ENCODE data around the gene TRIM40.

Gene TRIM40

DNA sequence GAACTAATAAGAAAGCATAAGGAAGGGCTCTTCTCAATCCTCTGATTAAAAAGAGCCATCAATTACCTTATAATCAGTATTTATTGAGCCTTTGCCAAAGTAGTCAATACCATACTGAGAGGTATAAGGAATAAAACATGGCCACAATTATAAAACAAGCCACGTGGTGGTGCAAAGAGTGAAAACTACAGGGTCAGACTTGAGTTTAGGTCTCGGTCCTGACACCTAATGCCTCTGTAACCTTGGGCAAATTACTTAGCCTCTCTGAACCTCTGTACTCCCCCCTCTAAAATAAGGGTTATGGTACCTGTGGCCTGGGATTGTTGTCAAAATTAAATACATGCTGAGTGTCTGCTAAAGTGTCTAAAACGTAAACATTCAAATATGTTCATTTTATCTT, 13.3 kb downstream of the TRIM40 start:
- no peak for DNase-seq (ENCODE audit: low spot score)
- TF ChIP-seq, protein P1, sequence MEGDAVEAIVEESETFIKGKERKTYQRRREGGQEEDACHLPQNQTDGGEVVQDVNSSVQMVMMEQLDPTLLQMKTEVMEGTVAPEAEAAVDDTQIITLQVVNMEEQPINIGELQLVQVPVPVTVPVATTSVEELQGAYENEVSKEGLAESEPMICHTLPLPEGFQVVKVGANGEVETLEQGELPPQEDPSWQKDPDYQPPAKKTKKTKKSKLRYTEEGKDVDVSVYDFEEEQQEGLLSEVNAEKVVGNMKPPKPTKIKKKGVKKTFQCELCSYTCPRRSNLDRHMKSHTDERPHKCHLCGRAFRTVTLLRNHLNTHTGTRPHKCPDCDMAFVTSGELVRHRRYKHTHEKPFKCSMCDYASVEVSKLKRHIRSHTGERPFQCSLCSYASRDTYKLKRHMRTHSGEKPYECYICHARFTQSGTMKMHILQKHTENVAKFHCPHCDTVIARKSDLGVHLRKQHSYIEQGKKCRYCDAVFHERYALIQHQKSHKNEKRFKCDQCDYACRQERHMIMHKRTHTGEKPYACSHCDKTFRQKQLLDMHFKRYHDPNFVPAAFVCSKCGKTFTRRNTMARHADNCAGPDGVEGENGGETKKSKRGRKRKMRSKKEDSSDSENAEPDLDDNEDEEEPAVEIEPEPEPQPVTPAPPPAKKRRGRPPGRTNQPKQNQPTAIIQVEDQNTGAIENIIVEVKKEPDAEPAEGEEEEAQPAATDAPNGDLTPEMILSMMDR (IDR thresholded peaks at IDR 0.05; ENCODE audit: borderline replicate concordance, control extremely low read depth, extremely low read depth, insufficient read depth, missing control alignments) = no peak
- in situ Hi-C loops (cut with MboI; ENCODE audit: low sequenced_read_pairs, unreplicated experiment) = no loop called here

DNA sequence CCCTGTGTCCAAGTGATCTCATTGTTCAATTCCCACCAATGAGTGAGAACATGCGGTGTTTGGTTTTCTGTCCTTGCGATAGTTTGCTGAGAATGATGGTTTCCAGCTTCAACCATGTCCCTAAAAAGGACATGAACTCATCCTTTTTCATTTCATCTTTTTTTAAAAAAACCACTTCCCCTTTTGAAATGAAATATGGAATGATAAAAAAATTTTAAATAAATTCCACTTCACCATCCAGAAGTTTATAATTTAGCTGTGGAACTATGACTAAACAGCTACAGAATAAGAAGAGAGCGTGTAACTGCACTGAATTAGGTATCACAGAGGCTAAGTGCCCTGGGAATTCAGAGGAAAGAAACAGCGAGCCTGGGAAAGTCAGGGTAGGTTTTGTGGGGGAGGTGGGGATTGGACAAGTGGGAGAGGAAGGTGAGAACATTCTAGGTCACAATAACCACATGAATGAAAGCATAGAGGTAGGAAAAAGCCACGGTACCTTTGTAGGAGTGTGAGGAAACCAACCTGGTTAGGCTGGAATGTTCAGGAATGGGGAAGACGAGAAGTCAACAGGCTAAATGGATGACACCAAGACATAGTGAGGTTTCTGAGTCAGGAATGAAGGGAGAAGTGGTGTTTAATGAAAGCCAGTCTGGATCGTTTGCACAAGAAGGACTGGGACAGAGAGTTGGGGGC, 14.1 kb downstream of the TRIM40 start:
- DNase-seq (ENCODE audit: low spot score) = no peak
- in situ Hi-C loops (cut with MboI; ENCODE audit: low sequenced_read_pairs, unreplicated experiment) = no loop called here
- TF ChIP-seq, protein P1 (IDR thresholded peaks at IDR 0.05; ENCODE audit: borderline replicate concordance, control extremely low read depth, extremely low read depth, insufficient read depth, missing control alignments) = no peak

- TF ChIP-seq, protein P1 (IDR thresholded peaks at IDR 0.05; ENCODE audit: borderline replicate concordance, control extremely low read depth, extremely low read depth, insufficient read depth, missing control alignments) = no peak
- no peak for DNase-seq (ENCODE audit: low spot score)
- in situ Hi-C loops (cut with MboI; ENCODE audit: low sequenced_read_pairs, unreplicated experiment) = no loop called here
Observed at GRCh38 chr6:30150671-30151395, 14.9 kb downstream of the TRIM40 start.

- no peak for DNase-seq (ENCODE audit: low spot score)
- in situ Hi-C loops (cut with MboI; ENCODE audit: low sequenced_read_pairs, unreplicated experiment) = no loop called here
- TF ChIP-seq, protein P1 (IDR thresholded peaks at IDR 0.05; ENCODE audit: borderline replicate concordance, control extremely low read depth, extremely low read depth, insufficient read depth, missing control alignments) = no peak
Observed at GRCh38 chr6:30151580-30151979, 15.6 kb downstream of the TRIM40 start.

DNA sequence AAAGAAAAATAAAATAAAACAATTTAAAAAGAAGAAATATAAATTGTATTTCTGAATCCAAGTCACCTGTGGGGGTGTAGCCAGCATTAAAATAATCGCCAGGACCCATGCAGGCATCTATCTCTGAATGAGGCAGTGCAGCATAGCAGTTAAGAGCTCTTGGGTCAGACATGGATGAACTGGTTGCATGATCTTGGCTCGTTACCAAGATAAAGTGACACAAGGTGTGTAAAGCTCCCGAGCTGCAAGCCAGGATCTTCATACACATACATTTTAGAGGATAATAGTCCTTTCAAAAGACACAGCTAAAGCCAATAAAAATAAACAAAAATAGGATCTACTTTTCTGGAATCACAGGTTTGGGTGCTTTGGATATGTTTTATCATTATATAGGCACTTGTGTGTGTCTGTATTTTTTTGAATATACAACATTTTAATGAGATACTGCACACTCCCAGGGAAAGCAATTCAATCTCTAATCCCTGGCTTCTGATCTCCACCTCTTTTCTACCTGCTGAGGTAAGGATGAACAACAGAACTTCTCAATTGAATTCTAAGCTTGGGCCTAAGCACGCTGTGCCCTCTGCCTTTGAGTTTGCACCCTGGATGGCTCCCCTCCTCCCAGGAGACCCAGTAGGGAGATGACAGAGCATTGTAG, 16.2 kb downstream of the TRIM40 start:
- in situ Hi-C loops (cut with MboI; ENCODE audit: low sequenced_read_pairs, unreplicated experiment) = no loop called here
- no peak for DNase-seq (ENCODE audit: low spot score)
- TF ChIP-seq, protein P1 (IDR thresholded peaks at IDR 0.05; ENCODE audit: borderline replicate concordance, control extremely low read depth, extremely low read depth, insufficient read depth, missing control alignments) = no peak

DNA sequence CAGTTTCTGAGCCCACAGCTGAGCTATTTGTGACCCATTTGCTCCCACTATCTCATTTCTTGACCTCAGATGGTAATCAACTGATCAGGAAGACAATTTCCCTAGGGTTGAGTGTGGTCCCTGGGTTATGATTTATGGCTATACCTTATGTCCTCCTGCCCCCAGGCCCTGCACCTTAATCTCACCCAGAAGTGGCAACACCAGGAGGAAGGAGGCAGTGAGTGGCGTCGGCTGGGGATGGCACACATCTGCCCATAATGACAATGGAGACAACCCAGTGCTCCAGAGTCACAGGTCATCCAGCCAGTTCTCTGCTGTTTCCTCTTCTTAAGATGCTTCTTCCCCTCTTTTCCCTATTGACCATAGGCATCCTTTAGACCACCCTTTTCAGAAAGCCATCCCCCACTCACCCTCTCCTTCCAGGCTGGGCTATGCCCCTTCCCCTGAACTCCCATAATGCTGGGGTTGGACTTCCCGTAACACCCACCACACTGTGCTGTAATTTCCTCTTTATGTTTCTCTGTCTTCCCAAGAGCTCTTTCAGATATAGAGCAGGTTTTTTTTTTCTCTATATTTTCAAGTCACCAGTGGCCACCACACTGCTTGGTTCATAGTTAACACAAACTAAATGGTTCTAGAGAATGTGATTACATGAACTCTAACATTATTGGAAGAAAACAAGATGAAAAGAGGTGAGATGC, 17.1 kb downstream of the TRIM40 start:
- in situ Hi-C loops (cut with MboI; ENCODE audit: low sequenced_read_pairs, unreplicated experiment) = no loop called here

More for the DNA sequence above, 17.1 kb downstream of the TRIM40 start:
- no peak for DNase-seq (ENCODE audit: low spot score)
- TF ChIP-seq, protein P1 (IDR thresholded peaks at IDR 0.05; ENCODE audit: borderline replicate concordance, control extremely low read depth, extremely low read depth, insufficient read depth, missing control alignments) = no peak
